WI38 (cell line): ENCODE data around the gene FREM2.

Source experiments
- H3K4me3 ChIP-seq: 2 replicates; pipeline ENCODE4 v1.5.1; 2011; ENCODE audit warnings: low read depth, mild to moderate bottlenecking, control low read depth, low read length
- CTCF ChIP-seq: IDR thresholded peaks from 2 replicates; pipeline ENCODE4 v1.5.1; 2012; ENCODE audit warnings: low read depth, mild to moderate bottlenecking, control low read depth, low read length

FREM2 gene

GRCh38 chr13:38688674-38689073 lies 1.8 kb downstream of the FREM2 start:
- no peak overlapping the region for H3K4me3 ChIP-seq

GRCh38 chr13:38690231-38690630 lies 3.4 kb downstream of the FREM2 start:
- no peak overlapping the region for H3K4me3 ChIP-seq
- no peak for TF ChIP-seq CTCF

More at GRCh38 chr13:38688674-38689073, 1.8 kb downstream of the FREM2 start:
- TF ChIP-seq CTCF = no peak

GRCh38 chr13:38693168-38693567 lies 6.3 kb downstream of the FREM2 start:
- TF ChIP-seq CTCF = no peak
- no peak overlapping the region for H3K4me3 ChIP-seq

- no peak overlapping the region for H3K4me3 ChIP-seq
- TF ChIP-seq CTCF = no peak
Observed at GRCh38 chr13:38693641-38694040, 6.8 kb downstream of the FREM2 start.

- no peak overlapping the region for H3K4me3 ChIP-seq
- no peak for TF ChIP-seq CTCF
Observed at GRCh38 chr13:38697197-38697596, 10.3 kb downstream of the FREM2 start.

- no peak for TF ChIP-seq CTCF
- H3K4me3 ChIP-seq = no peak overlapping the region
Observed at GRCh38 chr13:38697628-38698333, 10.9 kb downstream of the FREM2 start.

- no peak for TF ChIP-seq CTCF
- no peak overlapping the region for H3K4me3 ChIP-seq
Observed at GRCh38 chr13:38700051-38700450, 13.2 kb downstream of the FREM2 start.
